D341Med (cell line): ENCODE data around the gene VWA5B1.
A peak's percentile ranks its signal among the peaks of the same experiment; 100 is the strongest.
"Not testable (repeated sequence)": the region's sequence is repeated elsewhere in the genome, so short reads cannot be mapped to it uniquely, and the experiment has no call there.

ENCODE experiments used
- DNase-seq: peaks from one replicate; pipeline ENCODE4 v3.0.0; 2012; ENCODE audit warnings: low spot score

VWA5B1 gene, protein sequence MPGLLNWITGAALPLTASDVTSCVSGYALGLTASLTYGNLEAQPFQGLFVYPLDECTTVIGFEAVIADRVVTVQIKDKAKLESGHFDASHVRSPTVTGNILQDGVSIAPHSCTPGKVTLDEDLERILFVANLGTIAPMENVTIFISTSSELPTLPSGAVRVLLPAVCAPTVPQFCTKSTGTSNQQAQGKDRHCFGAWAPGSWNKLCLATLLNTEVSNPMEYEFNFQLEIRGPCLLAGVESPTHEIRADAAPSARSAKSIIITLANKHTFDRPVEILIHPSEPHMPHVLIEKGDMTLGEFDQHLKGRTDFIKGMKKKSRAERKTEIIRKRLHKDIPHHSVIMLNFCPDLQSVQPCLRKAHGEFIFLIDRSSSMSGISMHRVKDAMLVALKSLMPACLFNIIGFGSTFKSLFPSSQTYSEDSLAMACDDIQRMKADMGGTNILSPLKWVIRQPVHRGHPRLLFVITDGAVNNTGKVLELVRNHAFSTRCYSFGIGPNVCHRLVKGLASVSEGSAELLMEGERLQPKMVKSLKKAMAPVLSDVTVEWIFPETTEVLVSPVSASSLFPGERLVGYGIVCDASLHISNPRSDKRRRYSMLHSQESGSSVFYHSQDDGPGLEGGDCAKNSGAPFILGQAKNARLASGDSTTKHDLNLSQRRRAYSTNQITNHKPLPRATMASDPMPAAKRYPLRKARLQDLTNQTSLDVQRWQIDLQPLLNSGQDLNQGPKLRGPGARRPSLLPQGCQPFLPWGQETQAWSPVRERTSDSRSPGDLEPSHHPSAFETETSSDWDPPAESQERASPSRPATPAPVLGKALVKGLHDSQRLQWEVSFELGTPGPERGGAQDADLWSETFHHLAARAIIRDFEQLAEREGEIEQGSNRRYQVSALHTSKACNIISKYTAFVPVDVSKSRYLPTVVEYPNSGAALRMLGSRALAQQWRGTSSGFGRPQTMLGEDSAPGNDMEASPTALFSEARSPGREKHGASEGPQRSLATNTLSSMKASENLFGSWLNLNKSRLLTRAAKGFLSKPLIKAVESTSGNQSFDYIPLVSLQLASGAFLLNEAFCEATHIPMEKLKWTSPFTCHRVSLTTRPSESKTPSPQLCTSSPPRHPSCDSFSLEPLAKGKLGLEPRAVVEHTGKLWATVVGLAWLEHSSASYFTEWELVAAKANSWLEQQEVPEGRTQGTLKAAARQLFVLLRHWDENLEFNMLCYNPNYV

DNA sequence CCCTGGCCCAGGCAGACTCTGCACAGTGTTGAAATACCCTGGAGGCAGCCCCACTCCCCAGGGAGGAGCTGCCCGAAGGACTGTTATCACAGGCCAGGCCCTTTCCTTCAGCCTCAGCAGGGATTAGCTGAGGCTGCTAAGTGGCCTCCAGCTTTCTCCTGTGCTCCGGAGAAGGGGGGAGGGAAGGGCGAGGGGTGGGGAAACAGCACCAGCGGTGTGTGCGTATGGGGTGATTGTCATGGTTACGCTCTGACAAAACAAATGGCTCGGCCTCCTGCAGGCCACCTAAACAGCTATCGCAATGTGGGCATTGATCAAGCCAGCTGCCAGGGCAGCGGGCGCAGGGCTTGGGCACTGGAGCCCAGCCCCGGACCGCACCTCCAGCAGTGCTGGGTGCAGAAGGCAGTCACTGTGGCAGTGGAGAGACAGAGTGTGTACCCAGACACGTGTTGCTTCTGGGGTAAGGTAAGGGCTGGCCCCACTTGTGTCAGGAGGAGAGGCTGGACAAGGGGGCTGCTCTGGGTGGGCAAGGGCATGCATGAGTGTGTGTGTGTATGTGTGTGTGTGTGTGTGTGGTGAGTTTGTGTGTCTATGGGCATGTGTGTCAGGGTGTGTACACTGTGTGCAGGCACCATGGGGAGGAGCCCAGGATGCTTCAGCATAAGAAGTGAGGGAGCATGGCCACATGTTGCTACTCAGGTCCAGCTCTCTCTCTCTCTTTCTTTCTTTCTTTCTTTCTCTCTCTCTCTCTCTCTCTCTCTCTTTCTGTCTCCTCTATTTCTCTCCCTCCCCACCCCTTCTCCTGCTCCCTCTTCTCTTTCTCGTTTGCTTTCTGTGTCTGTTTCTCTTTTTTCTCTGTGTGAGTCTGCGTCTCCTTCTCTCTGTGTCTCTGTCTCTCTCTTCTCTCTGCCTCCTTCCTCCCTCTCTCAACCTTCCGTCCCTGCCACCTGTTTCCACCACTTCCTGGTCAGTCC lies at the start of gene VWA5B1:
TSS of gene VWA5B1 (plus strand) at position 252 of the 974 bp plus-strand sequence. CDS start 19,727 bp downstream, outside the sequence.
- DNase-seq, result peak; percentile 29

- DNase-seq, result no peak
These were observed 47.7 kb upstream of the VWA5B1 start for GRCh38 chr1:20242890-20243479.

- no peak for DNase-seq
These were observed 41.6 kb upstream of the VWA5B1 start for GRCh38 chr1:20248971-20249612.

DNA sequence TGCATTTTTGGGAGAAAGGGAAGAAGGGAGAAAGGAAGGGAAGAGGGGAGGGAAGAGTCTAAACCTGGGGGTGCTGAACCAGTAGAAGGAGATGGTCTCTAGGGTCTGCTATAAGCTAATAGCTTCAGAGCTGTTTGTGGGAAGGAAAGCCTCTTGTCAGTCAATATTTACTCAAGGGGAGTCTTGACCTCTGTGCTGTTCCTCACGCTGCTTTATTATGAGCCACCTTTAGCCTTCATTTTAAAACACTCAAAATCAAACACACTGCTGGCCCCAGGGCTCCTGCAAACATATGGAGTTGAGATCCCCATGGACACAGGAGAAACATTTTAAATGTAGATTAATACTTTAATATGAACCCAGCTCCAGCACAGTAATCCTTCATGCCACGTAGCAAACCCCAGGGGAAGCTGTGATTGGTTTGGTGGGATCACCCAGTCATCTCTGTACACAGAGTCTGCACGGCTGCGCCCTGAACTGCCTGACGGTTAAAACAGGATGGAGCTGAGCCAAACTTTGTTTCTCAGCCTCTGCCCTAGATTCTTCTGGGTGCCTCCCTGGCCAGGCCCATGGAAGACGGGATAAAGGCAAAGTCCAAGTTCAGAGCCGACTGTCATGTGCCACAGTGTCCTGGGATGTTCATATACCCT lies 40.2 kb upstream of the VWA5B1 start:
- no peak for DNase-seq

DNA sequence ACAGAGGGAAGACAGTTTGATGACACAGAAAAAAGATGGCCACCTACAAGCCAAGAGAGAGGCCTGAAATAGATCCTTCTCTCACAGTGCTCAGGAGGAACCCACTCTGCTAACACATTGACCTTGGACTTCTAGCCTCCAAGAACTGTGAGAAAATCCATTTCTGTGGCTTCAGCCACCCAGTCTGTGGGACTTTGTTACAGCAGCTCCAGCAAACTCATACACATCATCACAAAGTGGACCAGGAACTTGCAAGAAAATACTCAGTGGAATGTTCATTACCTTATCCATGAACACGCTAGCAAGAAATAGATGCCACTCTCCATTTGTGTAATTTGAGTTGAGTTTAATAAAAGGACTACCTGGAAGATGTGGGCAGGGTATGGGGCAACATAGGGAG lies 38.1 kb upstream of the VWA5B1 start:
- no peak for DNase-seq

- no peak for DNase-seq
These were observed 35.0 kb upstream of the VWA5B1 start for GRCh38 chr1:20255666-20256065.

GRCh38 chr1:20259646-20260045 lies 31.0 kb upstream of the VWA5B1 start:
- no peak for DNase-seq

- DNase-seq, result no peak
These were observed 29.6 kb upstream of the VWA5B1 start for GRCh38 chr1:20261095-20261494.

- no peak for DNase-seq
These were observed 27.7 kb upstream of the VWA5B1 start for GRCh38 chr1:20262810-20263534.

DNA sequence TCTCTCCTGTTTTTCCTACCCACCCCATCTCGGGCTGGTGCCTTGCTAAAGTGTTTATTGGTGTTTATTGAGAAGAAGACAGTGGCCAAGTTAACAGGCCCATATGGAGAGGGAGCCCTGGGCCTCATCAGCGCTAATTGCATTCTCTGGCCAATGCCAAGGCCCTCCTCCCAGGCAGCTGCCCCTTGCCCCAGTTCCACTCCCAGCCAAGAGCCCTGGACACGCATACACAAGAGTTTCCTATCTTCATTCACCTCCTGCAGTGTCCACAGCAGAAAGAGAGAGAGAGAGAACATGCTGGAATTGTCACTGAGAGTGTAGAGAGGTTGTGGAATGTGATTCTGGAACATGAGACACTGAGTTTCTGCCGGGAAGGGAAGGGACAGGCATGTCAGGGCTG lies 25.4 kb upstream of the VWA5B1 start:
- DNase-seq, result no peak

DNA sequence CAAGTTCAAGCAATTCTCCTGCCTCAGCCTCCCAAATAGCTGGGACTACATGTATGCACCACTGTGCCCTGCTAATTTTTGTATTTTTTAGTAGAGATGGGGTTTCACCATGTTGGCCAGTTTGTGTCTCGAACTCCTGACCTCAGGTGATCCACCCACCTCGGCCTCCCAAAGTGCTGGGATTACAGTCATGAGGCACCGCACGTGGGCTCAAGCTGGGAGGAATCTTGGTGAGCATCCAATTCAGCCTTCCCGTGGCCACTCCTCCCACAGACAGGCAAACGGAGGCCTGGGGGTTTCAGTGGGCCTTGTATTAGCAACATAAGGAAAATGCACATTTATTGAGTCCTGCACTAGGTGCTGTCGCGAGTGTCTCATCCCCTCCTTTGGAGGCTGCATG lies 24.5 kb upstream of the VWA5B1 start:
- DNase-seq, result no peak

DNA sequence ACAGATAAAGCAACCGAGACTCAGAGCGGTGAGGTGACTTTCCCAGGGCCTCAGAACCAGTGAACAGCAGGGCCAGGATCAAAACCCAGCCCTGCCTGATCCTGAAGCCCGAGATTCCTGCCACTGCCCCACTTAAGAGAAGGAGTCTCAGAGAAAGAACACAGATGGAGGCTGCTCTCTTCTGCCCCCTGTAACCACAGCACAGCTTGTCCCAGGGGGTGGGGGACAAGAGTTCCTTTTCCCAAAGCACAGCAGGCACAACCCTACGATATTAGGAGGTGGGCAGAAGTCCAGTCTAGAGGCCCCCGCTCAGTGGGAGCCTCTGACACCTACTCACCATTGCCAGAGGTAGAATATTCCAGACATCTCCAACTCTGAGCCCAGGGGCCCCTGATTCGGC lies 24.0 kb upstream of the VWA5B1 start:
- DNase-seq, result no peak

GRCh38 chr1:20271498-20272400 lies 18.9 kb upstream of the VWA5B1 start:
- DNase-seq, result no peak

- DNase-seq, result not testable (repeated sequence)
These were observed 17.0 kb upstream of the VWA5B1 start for GRCh38 chr1:20273716-20274115.

DNA sequence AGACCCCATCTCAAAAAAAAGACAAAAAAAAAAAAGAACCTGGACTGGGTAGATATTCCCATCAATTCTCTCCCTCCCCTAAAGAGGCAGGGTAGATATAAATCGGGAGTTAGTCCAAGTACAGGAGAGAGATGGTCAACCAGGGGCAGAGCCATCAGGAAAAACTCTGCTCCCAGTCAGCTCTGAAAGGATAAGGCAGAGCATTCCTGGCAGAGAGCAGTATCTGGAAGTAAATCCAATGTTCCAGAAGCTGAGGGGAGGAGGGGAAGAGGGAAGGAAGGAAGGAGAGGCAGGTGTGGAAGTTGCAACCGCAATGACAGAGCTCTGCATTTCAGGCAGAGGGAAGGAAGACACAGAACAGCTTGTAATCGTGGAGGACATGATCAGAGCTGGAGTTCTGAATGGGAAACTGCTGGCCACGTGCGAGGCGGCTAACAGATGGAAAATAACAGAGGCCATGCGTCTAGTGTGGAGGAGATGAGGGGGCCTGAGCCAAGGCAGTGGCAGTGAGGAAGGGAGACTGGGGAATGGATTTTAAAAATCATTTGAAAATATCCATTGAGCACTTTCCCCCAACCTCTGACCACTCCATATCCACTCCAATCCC lies 15.3 kb upstream of the VWA5B1 start:
- no peak for DNase-seq

DNA sequence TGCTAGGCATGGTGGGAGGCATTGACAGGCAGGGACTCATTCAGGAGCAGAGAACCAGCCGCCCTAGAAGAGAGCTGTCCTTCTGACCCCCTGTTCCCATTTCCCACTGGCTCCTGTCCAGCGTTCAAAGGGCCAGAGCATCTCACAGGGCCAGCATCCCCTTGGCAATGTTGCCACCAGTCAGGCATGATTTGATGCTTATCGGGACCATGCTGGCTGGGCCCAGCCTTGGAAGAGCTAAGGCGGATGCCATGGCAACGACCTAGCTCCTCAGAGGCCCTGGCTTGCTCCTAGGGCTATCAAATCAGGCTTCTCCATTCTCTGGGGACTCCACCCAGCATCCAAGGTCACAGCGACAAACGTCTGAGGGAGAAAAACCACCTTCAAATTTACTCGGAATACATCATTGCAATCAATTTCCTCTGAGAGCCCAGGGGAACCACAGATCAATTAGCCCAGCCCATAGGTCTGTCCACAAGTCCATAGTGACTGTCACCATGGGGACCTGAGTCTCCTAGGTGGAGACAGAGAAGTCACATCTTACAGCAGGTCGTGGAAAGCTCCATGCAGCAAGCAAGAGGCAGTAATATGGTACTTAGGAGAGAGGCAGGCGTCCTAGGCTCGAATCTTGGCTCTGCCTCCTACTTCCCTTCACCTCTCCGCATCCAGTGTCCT lies 14.1 kb upstream of the VWA5B1 start:
- no peak for DNase-seq

- DNase-seq, result no peak
These were observed 12.0 kb upstream of the VWA5B1 start for GRCh38 chr1:20278692-20279130.
